GM12872 (cell line): ENCODE measurements around the gene PDCD7.

Source experiments
- CTCF ChIP-seq: IDR thresholded peaks from 3 replicates; pipeline ENCODE4 v1.5.1; 2011; ENCODE audit warnings: low read depth, mild to moderate bottlenecking, low read length, moderate library complexity; ENCODE audit not compliant: insufficient read depth

PDCD7 gene

DNA sequence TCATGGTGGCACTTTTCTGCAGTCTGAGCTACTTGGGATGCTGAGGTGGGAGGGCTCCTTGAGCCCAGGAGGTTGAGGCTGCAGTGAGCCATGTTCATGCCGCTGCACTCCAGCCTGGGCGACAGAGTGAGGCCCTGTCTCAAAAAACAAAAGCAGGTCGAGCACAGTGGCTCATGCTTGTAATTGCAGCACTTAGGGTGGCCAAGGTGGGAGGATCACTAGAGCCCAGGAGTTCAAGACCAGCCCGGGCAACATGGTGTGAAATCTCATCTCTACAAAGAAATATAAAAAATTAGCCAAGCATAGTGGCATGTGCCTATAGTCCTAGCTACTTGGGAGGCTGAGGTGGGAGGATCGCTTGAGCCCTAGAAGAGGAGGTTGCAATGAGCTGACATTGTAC, 28.6 kb downstream of the PDCD7 start:
- no peak for TF ChIP-seq CTCF

DNA sequence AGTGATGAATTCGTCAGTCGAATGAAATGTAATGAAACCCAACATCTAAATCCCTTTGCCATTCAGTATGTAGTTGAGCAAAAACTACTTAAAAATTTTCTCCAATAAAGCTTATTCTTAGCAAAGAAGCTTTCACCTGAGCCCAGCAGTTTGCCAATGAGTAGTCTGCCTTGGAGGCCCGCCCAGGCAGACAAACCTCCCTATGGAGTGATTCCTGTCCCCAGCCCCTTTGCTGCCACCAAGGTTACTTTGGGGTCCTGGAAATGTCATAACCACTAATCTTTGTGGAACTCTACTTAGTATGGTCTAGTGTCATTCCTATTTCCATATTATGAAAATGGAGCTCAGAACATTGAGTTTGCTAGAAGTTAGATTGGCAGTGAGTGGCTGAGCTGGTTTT, 30.7 kb downstream of the PDCD7 start:
- TF ChIP-seq CTCF, result no peak

DNA sequence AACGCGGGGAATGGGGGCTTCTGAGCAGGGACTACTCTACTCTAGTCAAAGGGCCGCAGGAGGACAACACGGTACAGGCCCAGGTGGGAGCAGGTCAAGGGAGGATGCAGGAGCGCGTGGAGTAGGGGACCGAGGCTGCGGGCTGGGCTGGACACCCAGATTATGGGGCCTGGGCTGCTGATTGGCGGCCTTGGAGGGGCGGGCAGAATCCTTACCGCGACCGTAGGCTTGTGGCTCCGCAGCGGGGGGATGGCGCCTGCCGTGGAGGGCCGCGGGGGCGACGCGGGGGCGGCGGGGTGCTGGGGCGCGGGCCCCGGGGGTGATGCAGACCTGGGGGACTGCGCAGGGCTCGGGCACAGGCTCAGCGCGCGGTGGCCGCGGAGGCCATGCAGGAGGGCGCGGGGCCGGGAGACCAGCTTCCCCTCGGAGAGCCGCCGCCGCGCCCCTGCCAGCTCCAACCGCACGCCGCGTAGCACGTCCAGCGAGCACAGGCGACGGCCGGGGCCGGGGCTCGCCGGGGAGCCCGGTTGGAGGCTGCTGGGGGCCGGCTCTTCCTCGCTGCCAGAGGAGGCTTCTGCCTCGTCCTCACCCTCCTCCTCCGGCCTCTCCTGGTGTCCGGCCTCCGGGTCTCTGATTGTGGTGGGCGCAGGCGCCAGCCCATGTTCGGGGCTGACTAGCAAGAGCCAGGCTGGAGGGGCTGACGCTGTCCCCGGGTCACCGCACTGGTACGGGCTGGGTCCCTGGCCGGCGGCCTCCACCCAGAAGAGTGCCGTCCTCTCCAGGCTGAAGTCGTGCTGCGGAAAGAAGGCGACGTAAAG, 31.5 kb downstream of the PDCD7 start:
- no peak for TF ChIP-seq CTCF

GRCh38 chr15:65101411-65101890, 32.2 kb downstream of the PDCD7 start:
- TF ChIP-seq CTCF, result peak; percentile 77

GRCh38 chr15:65100442-65100841, 33.2 kb downstream of the PDCD7 start:
- no peak for TF ChIP-seq CTCF

DNA sequence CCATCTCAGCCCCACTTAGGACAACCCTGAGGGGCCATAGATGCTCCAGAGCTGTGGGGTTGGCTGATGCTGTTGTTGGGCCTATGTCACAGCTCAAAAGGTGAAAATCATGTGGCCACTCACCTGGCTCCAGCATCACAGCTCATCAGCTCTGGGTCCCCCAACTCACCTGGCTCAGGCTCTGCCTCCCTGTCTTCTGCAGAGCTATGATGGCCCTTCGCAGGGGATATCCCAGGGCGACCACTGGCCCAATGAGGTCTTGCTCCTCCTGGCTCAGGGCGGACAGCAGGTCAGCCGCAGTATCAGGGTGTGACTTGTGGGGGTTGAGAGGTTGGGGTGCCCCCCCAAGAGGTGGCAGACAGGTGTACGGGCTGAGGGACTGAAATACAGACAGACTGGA, 34.3 kb downstream of the PDCD7 start:
- no peak for TF ChIP-seq CTCF

GRCh38 chr15:65097651-65098263, 35.9 kb downstream of the PDCD7 start:
- TF ChIP-seq CTCF, result no peak
